ENCODE results near the gene GAL3ST1. TPM values are rescaled to one million over a fixed set of nuclear protein-coding genes. Genes with fewer than 3 reads are reported as not detected.

The GAL3ST1 gene
- total RNA-seq, 1 experiment from 2014 or later = 2.1 TPM

GRCh38 chr22:30507670-30508069 lies 66.8 kb downstream of the GAL3ST1 start:
- BruUV-seq (replicated peaks) = no TSS peak

More at GRCh38 chr22:30507670-30508069, 66.8 kb downstream of the GAL3ST1 start:
- peaks cover 3 to 4% of the 10 kb centered on the region in 2 experiments; a peak in 2 of 4 replicates for H3K9me3 ChIP-seq (ENCODE audit: control insufficient read depth in 1 of 2, insufficient read depth in 1 of 2, low read depth in 1 of 2, low read length in 2 of 2)
- no peak overlapping the region for H3K27ac ChIP-seq (ENCODE audit: low read depth, low read length)
- TF ChIP-seq ELF1 (IDR thresholded peaks at IDR 0.05; ENCODE audit: borderline replicate concordance, low read depth) (no peak), CEBPB (IDR thresholded peaks at IDR 0.05; ENCODE audit: low read depth) (no peak), TCF7L2 (IDR thresholded peaks at IDR 0.05; ENCODE audit: borderline replicate concordance, extremely low read depth, insufficient read depth, insufficient read length) (no peak), CTCF (IDR thresholded peaks at IDR 0.05 in 2 of 3, conservative IDR thresholded peaks at IDR 0.05 in 1 of 3; ENCODE audit: borderline replicate concordance in 1 of 3, insufficient read depth in 1 of 3, low read depth in 2 of 3, low read length in 2 of 3) (no peak), JUND (IDR thresholded peaks at IDR 0.05) (no peak), ZNF274 (IDR thresholded peaks at IDR 0.05; ENCODE audit: low read depth, low read length) (no peak), ZFX (IDR thresholded peaks at IDR 0.05) (no peak), SRF (IDR thresholded peaks at IDR 0.05; ENCODE audit: low read depth) (no peak), SIN3A (IDR thresholded peaks at IDR 0.05; ENCODE audit: low read depth) (no peak), ATF3 (IDR thresholded peaks at IDR 0.05) (no peak)
- no peaks in the 10 kb centered on the region for H3K36me3 ChIP-seq (ENCODE audit: control insufficient read depth in 1 of 2, insufficient read depth in 2 of 2, low read length in 2 of 2)
- H3K27me3 ChIP-seq (ENCODE audit: insufficient read depth, low read length) = no peaks in the 10 kb centered on the region
- H3K4me2 ChIP-seq (ENCODE audit: low read length) = no peak overlapping the region
- no peak for DNase-seq (ENCODE audit: low read depth, low spot score)
- H3K9ac ChIP-seq (ENCODE audit: low read length) = no peak overlapping the region
- H3K4me1 ChIP-seq (ENCODE audit: control insufficient read depth in 1 of 2, insufficient read depth in 2 of 2, low read length in 2 of 2) = peaks cover 6 to 23% of the 10 kb centered on the region in 2 experiments
- no peaks in the 10 kb centered on the region for H3K9me2 ChIP-seq (ENCODE audit: insufficient read depth)
- RAD21 ChIA-PET (ENCODE audit: low non-redundant PET in 1 of 2, low total read pairs in 2 of 2, uncharacterized antibody in 2 of 2, unreplicated experiment in 2 of 2) = no interaction called here
- POLR2A ChIA-PET = no interaction called here
- no peak overlapping the region for H2AFZ ChIP-seq (ENCODE audit: low read depth, low read length, poor library complexity, severe bottlenecking)
- intact Hi-C loops (cut with micrococcal nuclease) = no loop called here
- H3K79me2 ChIP-seq (ENCODE audit: insufficient read depth, low read length) = no peaks in the 10 kb centered on the region
- CTCF ChIA-PET = no interaction called here
- no peak for ATAC-seq
- no peaks in the 10 kb centered on the region for H4K20me1 ChIP-seq (ENCODE audit: insufficient read depth)
- no peak overlapping the region for H3K4me3 ChIP-seq (replicated peaks in 1 of 2; ENCODE audit: low read depth in 1 of 2, low read length in 2 of 2)
